GM18498 (cell line): ENCODE data around the gene TK2.
A peak's percentile ranks its signal among the peaks of the same experiment; 100 is the strongest.
"Not testable (repeated sequence)": the region's sequence is repeated elsewhere in the genome, so short reads cannot be mapped to it uniquely, and the experiment has no call there.

Experiments used
- ATAC-seq: cut with Tn5 transposase; IDR thresholded peaks from one replicate; pipeline ENCODE4 v1.9.1; 2021; ENCODE audit warnings: mild to moderate bottlenecking, moderate library complexity; ENCODE audit not compliant: unreplicated experiment

Gene TK2

DNA sequence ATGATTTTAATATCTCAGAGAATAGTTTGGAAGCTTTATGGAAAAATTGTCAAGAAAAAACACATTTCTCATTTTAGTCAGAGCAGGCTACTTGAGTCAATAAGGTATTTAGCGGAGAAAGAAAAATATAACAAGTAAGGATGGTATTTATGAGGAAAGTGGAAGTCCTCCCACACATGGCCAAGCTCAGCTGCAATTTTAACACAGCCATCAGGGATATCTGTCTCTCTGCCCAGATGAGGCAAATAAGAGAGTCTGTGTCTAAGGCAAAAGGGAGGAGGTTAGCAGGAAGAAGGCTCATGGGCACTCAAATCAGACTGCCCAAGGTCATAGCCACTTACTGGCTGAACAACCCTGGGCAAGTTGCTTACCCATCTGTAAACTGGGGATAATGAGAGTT lies 24.2 kb upstream of the TK2 start:
- ATAC-seq = no peak

DNA sequence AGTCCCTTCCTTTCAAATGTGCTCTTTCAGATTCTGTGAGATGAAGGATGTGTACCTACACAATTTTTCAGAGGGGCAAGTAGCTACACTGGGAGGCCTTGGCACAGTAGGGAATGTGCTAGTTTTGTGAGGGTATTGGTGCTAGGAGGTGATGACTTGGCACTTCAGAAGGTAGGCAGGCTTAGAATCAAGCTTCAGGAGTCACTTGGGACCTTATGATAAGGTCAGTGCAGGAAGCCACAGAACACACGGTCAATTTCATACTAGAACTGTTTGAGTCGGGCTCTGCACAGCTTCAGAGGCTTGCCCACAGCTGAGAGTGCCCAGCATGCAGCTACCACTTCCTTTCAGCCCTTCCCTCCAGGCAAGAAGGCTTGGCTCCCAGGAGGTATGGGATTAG lies 22.4 kb upstream of the TK2 start:
- no peak for ATAC-seq

DNA sequence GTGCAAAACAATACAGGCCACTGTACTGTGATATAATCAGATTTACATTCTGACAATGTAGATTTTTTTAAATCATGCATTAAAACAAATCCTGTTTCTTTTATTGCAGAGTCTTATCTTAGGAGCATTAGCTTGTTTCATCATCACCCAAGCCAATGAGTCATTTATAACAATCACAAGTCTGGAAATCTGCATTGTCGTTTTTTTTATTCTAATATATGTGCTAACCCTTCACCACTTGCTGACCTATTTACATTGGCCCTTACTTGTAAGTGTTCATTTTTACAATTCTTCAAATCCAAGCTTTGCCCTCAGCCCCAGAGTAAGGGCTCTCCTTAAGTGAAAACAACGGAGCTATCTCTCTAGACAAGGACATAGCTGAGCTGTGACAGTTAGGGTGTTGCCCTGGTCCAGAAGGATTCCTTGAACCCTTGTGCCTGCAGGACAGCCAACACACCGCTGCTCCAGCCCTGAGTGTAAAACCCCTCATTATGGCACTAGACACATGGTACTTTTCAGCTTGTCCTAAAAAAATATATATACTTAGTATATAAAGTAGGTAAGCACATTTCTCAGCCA lies 20.0 kb upstream of the TK2 start:
- no peak for ATAC-seq

DNA sequence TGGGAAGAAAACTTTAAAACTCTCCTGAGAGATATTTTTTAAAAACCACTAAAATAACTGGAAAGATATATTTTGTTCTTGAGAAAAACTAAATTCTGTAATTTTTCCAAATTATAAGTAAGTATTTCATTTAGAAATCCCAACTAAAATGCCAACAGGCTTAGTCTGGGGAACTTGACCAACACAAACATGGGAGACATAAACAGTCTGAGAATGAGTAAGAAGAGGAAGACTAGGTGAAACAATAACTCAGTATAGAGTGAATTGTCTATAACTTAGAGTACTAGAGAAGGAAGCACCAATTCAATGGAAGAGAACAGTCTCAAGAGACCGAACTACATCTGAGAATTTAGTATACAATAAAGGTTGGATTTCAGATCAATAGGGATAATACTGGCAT lies 19.2 kb upstream of the TK2 start:
- no peak for ATAC-seq

DNA sequence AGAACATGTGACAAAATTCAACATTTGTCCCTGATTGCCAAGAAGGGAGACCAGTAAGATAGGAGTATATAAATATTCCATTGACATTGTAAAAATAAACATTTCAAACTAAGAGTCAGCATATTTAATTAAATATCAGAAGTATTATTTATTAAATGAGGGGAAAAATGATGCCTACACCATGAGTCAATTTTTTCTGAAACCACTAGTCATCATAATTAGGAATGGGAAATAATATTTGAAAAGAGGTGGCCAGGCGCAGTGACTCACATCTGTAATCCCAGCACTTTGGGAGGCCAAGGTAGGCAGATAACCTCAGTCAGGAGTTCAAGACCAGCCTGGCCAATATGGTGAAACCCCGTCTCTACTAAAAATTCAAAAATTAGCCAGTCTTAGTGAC lies 18.4 kb upstream of the TK2 start:
- ATAC-seq = no peak

DNA sequence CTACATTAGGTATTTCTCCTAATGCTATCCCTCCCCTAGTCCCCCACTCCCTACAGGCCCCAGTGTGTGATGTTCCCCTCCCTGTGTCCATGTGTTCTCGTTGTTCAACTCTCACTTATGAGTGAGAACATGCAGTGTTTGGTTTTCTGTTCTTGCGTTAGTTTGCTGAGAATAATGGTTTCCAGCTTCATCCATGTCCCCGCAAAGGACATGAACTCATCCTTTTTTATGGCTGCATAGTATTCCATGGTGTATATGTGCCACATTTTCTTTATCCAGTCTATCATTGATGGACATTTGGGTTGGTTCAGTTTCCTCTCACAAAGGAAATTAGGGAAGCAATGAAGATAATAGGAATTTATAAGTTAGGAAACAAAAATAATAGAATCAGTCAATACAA lies 17.3 kb upstream of the TK2 start:
- not testable (repeated sequence) for ATAC-seq

DNA sequence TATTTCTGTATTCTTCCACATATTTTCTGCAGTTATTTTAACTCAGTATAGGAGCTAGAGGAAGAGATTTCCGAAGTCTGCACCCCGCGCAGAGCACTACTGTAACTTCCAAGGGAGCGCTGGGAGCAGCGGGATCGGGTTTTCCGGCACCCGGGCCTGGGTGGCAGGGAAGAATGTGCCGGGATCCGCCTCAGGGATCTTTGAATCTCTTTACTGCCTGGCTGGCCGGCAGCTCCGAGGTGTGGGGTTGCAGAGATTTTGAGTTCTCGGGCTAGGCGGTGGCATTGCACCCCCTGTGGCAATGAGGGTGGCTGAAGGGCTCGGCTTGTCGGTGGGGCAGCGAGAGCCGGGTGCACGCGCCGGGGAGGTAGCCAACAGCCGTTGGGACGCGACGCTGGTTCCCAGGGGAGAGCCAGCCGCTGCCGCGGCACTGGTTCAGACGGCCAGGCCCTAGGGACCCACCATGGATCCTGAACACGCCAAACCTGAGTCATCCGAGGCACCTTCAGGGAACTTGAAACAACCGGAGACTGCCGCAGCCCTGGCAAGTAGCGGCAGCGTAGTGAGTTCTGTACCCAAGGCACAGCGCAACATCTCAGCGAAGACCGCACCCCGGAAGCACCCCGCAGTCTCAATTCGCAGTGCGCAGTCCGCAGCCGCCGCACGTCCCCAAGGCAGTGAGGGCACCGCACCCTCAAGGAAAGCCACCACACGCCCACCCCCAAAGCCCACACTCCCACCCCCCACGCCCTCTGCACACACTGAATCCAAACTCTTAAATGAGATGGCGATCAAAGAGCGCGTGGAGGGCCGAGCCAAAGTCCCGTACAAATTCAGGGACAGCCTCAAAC lies 16.4 kb upstream of the TK2 start, which contains the start of gene CMTM1:
Gene CMTM1 (plus strand): TSS at position 389 of the 851 bp plus-strand sequence. CDS start 75 bp downstream, at position 464.
- ATAC-seq = no peak

DNA sequence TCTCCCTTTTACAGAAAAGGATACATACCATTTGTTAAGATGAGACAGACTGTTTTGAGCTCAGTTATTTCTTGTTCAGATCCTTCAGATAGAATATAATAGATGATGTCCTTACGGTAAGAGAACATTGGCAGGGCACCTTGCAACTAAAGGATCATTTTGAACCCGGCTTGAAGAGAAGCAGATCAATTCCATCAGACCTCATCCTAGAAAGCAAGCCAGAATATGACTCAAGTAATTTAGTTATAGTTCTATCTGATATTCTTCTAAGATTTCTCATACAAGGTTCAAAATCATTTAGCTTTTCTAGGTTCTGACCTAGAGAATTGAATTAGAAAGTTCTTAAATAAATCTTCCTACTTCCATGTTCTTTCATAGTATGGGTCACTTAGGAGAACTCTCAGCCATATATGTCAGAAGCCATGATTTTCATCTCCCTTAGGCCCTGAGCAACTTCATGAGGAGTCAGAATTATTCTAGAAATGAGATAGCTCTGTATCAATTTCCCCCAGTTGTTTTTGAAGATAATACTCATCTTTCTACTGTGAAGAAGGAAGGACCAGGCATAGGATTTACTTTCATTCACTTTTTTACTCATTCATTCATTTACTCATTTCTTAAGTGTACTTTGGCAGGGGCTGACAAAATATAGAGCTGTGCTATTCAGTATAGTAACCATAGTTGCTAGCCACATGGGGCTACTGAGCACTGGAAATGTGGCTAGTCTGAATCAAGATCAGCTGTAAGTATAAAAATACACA lies 13.8 kb upstream of the TK2 start:
- ATAC-seq = no peak

DNA sequence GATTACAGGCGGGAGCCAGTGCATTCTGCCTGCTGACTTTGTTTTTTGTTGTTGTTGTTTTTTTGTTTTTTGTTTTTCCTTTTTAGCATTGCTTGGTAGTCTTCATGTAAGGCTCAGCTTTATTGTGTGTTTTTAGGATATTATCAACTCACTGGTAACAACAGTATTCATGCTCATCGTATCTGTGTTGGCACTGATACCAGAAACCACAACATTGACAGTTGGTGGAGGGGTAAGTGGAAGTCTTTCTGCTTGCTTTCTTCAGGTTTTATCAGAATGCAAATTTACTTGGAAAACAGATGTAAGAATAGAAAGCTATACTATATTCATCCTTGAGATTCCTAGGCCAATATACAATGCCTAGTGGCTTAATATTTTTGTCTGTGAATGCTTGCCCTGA lies 13.1 kb upstream of the TK2 start:
- no peak for ATAC-seq

DNA sequence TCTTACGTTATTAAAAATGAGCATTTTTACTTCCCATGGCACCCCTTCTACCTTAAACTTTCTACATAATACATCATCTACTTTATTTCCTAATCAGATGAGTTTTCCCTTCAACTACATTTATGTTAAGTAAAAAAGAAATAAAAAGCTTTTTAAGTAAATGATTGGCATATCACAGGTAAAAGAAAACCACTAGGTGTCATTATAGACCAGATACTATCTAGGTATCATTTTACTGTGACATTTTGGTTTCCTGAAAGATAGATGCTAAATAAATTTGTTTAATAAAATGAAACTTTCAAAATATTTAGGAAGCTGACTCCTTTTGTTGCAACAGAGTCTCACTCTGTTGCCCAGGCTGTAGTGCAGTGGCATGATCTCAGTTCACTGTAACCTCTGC lies 12.5 kb upstream of the TK2 start:
- ATAC-seq = no peak

DNA sequence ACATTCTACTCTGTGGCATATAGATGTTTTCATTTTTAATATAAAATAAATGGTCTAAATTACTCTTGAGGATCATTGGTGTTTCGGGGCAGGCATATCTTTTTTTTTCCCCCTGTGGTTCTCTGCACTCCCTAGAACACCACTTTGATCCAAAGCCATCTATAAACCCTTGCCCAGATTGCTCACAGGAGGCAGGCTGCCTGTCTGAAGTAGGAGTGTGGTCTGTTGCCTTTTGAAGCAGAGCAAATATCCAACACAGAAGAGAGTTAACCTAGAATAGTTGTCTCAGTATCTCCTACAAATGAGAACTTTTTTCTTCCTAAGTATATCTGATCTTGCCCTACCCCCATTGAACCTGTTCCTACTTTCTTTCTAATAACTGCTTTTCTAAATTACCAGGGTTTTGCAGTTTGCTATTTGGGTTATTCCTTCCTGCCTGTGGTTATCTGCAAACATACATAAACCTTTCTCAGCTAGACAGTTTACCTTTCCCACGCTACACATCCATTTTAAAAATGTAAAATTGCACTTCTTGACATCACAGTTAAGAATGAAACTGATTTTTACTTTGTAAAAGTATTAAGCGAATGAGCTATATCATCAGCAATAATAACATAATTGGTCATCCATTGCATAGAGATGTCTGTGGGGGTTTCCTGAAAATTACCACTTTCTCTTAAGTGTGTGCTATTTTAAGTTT lies 11.6 kb upstream of the TK2 start:
- ATAC-seq = no peak

DNA sequence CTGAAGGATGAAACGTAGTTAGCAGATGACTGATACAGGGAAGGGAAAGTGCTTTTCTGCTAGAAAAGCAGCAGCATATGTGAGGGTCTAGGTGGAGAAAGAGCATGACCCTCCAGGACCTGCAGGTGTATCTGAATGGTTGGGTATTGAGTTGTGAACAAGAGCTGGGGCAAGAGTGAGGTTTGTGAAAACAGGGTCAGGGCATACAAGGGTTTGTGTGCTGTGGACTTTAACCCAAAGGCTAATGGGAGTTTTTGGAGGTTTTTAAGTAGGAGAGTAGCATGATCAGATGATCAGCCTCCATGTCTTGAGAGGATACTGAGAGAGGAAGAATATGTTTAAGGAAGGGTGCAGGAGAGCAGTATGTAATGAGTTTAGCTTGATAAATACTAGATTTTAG lies 10.2 kb upstream of the TK2 start:
- ATAC-seq = no peak

DNA sequence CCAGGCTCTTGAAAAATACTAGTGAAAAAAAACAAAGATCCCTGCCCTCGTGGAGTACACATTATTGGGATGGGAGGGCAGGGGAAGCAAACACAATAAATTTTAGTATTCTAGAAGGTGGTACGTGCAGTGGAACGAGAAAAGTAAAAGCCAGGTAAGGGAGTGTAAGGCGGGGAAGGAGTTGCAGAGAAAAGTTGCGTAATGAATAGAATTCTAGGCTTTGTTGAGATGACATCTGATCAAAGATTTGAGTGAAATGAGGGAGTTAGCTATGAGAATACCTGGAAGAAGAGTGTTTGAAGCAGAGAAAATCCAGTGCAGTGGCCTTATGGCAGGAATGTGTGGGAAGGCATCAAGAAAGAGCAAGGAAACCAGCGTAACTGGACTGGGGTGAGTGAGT lies 4.6 kb upstream of the TK2 start:
- ATAC-seq = no peak

DNA sequence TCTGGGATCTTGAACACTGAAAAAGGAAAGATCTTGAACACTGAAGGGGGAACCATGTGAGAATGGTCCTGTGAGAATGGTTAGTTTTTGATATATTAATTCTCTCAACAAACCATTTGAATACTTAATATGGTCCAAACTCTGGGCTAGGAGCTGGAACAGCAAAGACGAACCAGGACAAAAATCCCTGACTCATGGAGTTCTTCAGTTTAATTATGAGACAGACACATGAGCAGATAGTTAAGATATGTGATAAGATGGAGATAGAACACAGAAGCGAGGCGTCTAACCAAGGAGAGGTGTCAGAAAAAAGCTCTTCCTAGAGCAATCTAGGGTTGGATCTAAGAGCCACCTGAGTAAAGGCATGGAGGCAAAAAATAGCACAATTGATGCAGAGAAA lies 4.1 kb upstream of the TK2 start:
- ATAC-seq = no peak

DNA sequence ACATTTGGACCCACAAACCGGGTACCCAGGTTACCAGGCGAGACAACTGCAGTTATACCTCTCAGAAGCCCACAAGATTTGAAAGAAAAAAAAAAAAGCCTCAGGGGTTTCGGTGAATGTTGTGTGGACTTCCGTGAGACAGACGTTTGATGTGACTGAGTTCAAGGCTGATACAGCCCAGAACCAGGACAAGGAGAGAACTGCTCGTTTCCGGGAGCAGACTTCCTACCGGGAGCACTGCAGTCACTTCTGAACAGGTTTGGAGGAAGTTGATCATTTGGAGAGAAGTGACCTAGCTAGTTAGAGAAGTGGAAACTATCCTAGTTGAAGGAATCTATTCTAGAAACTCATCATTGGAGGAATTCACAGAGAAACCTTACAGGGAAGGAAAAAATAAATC lies 3.3 kb upstream of the TK2 start:
- no peak for ATAC-seq

DNA sequence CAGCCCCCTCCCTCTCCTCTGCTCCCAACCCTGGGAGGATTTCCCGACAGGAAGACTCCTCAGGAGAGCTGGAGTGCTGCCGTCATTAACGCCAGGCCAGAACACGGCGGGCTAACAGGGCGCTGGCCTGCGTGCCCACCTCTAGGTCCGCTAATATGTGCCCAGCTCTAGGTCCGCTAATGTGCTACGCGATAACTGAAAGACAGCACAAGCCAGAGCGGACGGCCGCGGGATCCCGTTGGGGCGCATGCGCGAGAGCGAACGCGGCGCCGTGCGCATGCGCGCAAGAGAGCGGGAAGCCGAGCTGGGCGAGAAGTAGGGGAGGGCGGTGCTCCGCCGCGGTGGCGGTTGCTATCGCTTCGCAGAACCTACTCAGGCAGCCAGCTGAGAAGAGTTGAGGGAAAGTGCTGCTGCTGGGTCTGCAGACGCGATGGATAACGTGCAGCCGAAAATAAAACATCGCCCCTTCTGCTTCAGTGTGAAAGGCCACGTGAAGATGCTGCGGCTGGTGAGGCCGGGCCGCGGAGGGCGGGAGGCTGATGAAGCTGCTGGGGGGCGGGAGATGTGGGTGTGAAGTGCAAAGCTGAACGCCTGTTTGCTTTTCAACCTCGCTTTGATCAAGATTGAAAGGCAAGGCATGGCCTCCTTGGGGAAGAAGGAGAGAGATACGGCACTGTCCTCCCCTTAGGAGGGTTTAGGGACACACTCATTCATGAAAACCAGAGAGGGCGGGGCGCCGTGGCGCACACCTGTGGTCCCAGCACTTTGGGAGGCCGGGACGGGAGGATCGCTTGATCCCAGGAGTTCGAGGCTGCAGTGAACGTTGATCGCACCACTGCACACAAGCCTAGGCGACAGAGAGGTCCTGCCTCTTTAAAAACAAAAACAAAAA lies 2.6 kb upstream of the TK2 start, which contains the start of gene CKLF:
Gene CKLF (plus strand): TSS at position 291 of the 892 bp plus-strand sequence. CDS start 140 bp downstream, at position 431.
- peak; percentile 79 for ATAC-seq

DNA sequence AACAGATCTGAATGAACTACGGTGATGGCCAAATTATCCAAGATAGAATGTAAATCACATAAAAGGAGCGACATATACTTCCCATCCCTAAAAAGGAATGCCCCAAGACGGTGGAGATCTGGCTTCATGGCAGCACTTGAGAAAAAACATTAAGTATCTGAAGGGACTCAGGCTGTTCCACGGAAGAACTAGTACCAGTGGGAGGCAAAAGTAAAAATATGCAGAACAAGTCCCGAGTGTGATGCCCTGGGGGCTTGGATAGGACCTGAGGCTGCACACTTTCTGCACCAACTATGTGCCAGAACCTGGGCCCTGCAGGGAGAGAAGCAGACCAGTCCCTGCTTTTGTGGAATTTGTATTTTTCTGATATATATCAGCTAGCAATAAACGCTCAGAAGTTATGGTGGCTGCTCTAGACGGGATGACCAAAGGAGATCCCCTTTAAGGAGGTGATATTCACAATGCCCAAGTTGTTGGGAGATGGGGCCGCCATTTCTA lies 1.9 kb upstream of the TK2 start:
- no peak for ATAC-seq

DNA sequence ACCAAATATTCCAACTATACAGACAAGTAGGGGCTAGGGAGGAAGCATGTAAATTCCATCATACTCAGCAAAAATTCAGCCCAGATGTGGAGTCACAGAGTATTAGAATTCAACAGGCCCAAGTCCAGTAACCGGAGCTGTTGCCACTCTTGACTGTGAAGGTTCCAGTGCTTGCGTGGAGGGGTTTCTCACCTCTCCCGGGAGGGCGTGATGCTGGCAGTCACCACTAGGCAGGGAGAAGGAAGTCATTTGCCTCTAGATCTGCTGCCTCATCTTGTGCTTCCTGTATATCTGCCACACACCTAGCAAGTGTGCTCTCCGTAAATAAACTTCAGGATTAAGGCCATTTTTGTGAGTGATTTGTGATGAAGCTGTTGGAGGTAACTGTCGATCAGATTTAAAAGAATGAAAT lies 1.4 kb upstream of the TK2 start:
- ATAC-seq = no peak

DNA sequence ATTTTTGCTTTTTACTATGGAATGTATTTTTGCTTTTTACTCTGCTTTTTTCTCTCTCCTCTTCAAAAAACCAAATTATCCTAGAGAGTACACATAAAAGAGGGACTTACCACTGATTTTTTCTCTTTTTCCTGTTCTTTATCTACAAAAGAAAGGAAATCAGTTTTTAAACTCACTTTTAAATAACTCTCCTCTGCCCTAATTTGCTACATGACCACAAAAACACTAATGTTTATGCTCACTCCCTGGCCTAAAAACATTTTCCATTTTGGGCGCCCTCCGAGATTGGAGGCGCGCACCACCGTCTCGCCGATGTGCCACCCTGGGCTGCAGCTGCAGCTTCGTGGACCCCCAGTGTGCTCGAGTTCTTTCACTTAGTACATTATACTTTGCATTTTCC lies 1.1 kb downstream of the TK2 start:
- ATAC-seq = no peak

DNA sequence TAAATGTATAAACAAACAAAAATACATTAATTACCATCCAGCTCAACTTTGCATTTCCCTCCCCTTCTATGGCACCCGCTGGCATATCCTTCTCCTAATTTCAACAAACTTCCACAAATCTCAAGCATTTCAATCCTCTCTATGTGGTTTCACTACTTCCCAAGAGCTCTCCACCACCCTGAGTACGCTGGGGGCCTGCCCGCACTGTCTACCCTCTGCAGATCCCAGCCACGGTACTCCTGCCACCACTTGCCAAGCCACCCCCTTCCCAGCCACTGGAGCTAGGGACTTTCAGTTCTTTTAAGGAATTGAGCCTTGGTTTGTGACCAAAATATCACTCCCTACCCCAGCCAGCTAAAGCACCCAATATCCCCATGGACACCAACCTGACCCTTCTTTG lies 1.9 kb downstream of the TK2 start:
- ATAC-seq = no peak
